GM23338 (cell line): Measurements from ENCODE around the gene TMEM138.

Experiments
- CREB1 ChIP-seq: fragments of 250-450 bp; sonication (Bioruptor Pico); IDR thresholded peaks from 2 replicates; pipeline ENCODE4 v1.5.0; 2020; ENCODE audit warnings: low read depth, mild to moderate bottlenecking, moderate library complexity
- CTCF ChIP-seq, 2 experiments: fragments of 200-600 bp in 1 of 2; sonication (generic) in 1 of 2; conservative IDR thresholded peaks; 2 replicates each; pipeline versions ENCODE4 v1.5.1 to v1.6.1; 2016 to 2017; ENCODE audit warnings: antibody characterized with exemption in 2 of 2, low read depth in 2 of 2, mild to moderate bottlenecking in 2 of 2, moderate library complexity in 1 of 2
- EZH2 ChIP-seq: fragments of 200-600 bp; sonication (generic); IDR thresholded peaks from one replicate; pipeline ENCODE4 v1.8.0; 2017; ENCODE audit warnings: antibody characterized with exemption, mild to moderate bottlenecking, low read depth; ENCODE audit not compliant: unreplicated experiment
- EZH2phosphoT487 ChIP-seq: fragments of 200-600 bp; sonication (generic); IDR thresholded peaks from one replicate; pipeline ENCODE4 v1.8.1; 2018; ENCODE audit warnings: antibody characterized with exemption; ENCODE audit not compliant: unreplicated experiment
- JUNB ChIP-seq: IDR thresholded peaks from one replicate; pipeline ENCODE4 v1.6.1; 2016; ENCODE audit warnings: antibody characterized with exemption; ENCODE audit not compliant: unreplicated experiment
- NANOG ChIP-seq: IDR thresholded peaks from 2 replicates; pipeline ENCODE4 v1.6.1; 2016; ENCODE audit warnings: antibody characterized with exemption, borderline replicate concordance
- POLR2AphosphoS5 ChIP-seq: IDR thresholded peaks from 2 replicates; pipeline ENCODE4 v1.6.1; 2016; ENCODE audit warnings: antibody characterized with exemption, low read depth
- REST ChIP-seq: IDR thresholded peaks from one replicate; pipeline ENCODE4 v1.6.1; 2018; ENCODE audit warnings: antibody characterized with exemption; ENCODE audit not compliant: unreplicated experiment
- STAT1 ChIP-seq: IDR thresholded peaks from one replicate; pipeline ENCODE4 v1.6.1; 2016; ENCODE audit warnings: antibody characterized with exemption; ENCODE audit not compliant: unreplicated experiment
- ZNF114 ChIP-seq: fragments of 250-450 bp; sonication (Bioruptor Pico); IDR thresholded peaks from 2 replicates; pipeline ENCODE4 v1.5.0; 2020; ENCODE audit warnings: mild to moderate bottlenecking, moderate library complexity
- ZNF331 ChIP-seq: fragments of 250-450 bp; sonication (Bioruptor Pico); IDR thresholded peaks from 2 replicates; pipeline ENCODE4 v1.5.0; 2020; ENCODE audit warnings: low read depth, mild to moderate bottlenecking, moderate library complexity
- ZNF462 ChIP-seq: fragments of 250-450 bp; sonication (Bioruptor Pico); IDR thresholded peaks from 2 replicates; pipeline ENCODE4 v1.5.0; 2020; ENCODE audit warnings: mild to moderate bottlenecking, moderate library complexity
- TF ChIP-seq, protein P1 (sequence below): IDR thresholded peaks from 2 replicates; pipeline ENCODE4 v1.6.1; 2016; ENCODE audit warnings: antibody characterized with exemption

DNA sequence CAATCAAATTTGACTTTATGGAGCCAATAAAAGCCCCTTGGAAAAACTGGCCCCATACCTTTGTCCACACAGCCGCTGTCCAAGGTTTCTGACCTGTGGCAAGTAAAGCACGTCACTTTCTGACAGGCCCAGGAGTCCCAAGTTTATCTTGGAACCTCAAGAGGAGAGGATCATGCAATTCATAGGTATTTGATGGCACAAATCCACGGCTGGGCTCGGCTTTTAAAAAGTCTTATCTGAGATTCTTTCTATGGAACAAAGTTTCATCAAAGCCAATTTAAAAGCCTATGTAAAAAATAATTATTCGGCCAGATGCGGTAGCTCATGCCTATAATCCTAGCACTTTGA lies 13.6 kb downstream of the TMEM138 start:
- no peak for TF ChIP-seq REST
- no peak for TF ChIP-seq CTCF (conservative IDR thresholded peaks at IDR 0.05; ENCODE audit: low read depth in 2 of 2)
- no peak for TF ChIP-seq CREB1 (CRISPR knock-in tag)
- TF ChIP-seq POLR2AphosphoS5: no peak
- no peak for TF ChIP-seq JUNB
- no peak for TF ChIP-seq EZH2
- TF ChIP-seq EZH2phosphoT487: no peak
- TF ChIP-seq ZNF114 (CRISPR knock-in tag): no peak
- no peak for TF ChIP-seq STAT1
- TF ChIP-seq, protein P1, sequence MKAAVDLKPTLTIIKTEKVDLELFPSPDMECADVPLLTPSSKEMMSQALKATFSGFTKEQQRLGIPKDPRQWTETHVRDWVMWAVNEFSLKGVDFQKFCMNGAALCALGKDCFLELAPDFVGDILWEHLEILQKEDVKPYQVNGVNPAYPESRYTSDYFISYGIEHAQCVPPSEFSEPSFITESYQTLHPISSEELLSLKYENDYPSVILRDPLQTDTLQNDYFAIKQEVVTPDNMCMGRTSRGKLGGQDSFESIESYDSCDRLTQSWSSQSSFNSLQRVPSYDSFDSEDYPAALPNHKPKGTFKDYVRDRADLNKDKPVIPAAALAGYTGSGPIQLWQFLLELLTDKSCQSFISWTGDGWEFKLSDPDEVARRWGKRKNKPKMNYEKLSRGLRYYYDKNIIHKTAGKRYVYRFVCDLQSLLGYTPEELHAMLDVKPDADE: no peak
- TF ChIP-seq ZNF462: no peak
- TF ChIP-seq NANOG: no peak
- no peak for TF ChIP-seq ZNF331 (CRISPR knock-in tag)
